HEK293T (cell line): ENCODE results near the gene ADISSP.

Experiments
- ARNT ChIP-seq: fragments of 450-650 bp; IDR thresholded peaks from 2 replicates; pipeline ENCODE4 v1.6.1; 2017; ENCODE audit warnings: mild to moderate bottlenecking
- CTBP1 ChIP-seq: fragments of 450-650 bp; IDR thresholded peaks from 2 replicates; pipeline ENCODE4 v1.6.1; 2016; ENCODE audit warnings: borderline replicate concordance
- FOXM1 ChIP-seq: fragments of 450-650 bp; IDR thresholded peaks from 2 replicates; pipeline ENCODE4 v1.6.1; 2017; ENCODE audit warnings: mild to moderate bottlenecking, borderline replicate concordance
- HDGF ChIP-seq: fragments of 450-650 bp; IDR thresholded peaks from 2 replicates; pipeline ENCODE4 v1.6.1; 2017; ENCODE audit warnings: antibody characterized with exemption, borderline replicate concordance
- SP1 ChIP-seq: fragments of 450-650 bp; IDR thresholded peaks from 2 replicates; pipeline ENCODE4 v1.6.1; 2017
- SUZ12 ChIP-seq: fragments of 450-650 bp; IDR thresholded peaks from 2 replicates; pipeline ENCODE4 v1.6.1; 2016; ENCODE audit warnings: mild to moderate bottlenecking
- TARDBP ChIP-seq: fragments of 450-650 bp; IDR thresholded peaks from 2 replicates; pipeline ENCODE4 v1.6.1; 2016

GRCh38 chr20:3734111-3734843 is 33.3 kb downstream of the ADISSP start:
- TF ChIP-seq FOXM1: no peak
- TF ChIP-seq ARNT: no peak
- no peak for TF ChIP-seq TARDBP
- TF ChIP-seq SP1: no peak
- no peak for TF ChIP-seq SUZ12
- TF ChIP-seq HDGF: no peak
- no peak for TF ChIP-seq CTBP1
